Neuronal stem cell (in vitro differentiated cells): ENCODE data around the gene CLEC16A.

Experiments
- DNase-seq: peaks from one replicate; pipeline ENCODE4 v3.0.0-alpha.2; 2013; ENCODE audit warnings: low spot score
- H2AFZ ChIP-seq: one replicate; pipeline ENCODE4 v1.6.1; 2013; ENCODE audit warnings: mild to moderate bottlenecking, low read length, inconsistent platforms
- H2AK5ac ChIP-seq: 2 replicates; pipeline ENCODE4 v1.6.1; 2013; ENCODE audit warnings: low read depth, mild to moderate bottlenecking, inconsistent platforms, low read length, moderate library complexity, mixed read lengths
- H2BK120ac ChIP-seq: 2 replicates; pipeline ENCODE4 v1.6.1; 2013; ENCODE audit warnings: low read depth, mild to moderate bottlenecking, inconsistent platforms, low read length, moderate library complexity, mixed read lengths
- H2BK12ac ChIP-seq: one replicate; pipeline ENCODE4 v1.6.1; 2013; ENCODE audit warnings: low read length, inconsistent platforms
- H2BK15ac ChIP-seq: 2 replicates; pipeline ENCODE4 v1.6.1; 2013; ENCODE audit warnings: mild to moderate bottlenecking, low read length, inconsistent platforms, mixed read lengths
- H2BK5ac ChIP-seq: one replicate; pipeline ENCODE4 v1.6.1; 2013; ENCODE audit warnings: inconsistent platforms, mild to moderate bottlenecking, low read length, moderate library complexity
- H3K14ac ChIP-seq: one replicate; pipeline ENCODE4 v1.6.1; 2013; ENCODE audit warnings: low read length, inconsistent platforms
- H3K18ac ChIP-seq: 2 replicates; pipeline ENCODE4 v1.6.1; 2013; ENCODE audit warnings: low read length, inconsistent platforms
- H3K23ac ChIP-seq: 2 replicates; pipeline ENCODE4 v1.6.1; 2013; ENCODE audit warnings: low read depth, mild to moderate bottlenecking, mixed read lengths, low read length, inconsistent platforms; ENCODE audit not compliant: poor library complexity
- H3K27ac ChIP-seq: replicated peaks from 3 replicates; pipeline ENCODE4 v1.5.1; 2013; ENCODE audit warnings: low read length, inconsistent platforms
- H3K27me3 ChIP-seq, 3 experiments: 2 replicates each; pipeline ENCODE4 v1.6.1; 2013; ENCODE audit warnings: low read length in 3 of 3, mild to moderate bottlenecking in 2 of 3, inconsistent platforms in 1 of 3, low read depth in 1 of 3, mixed read lengths in 1 of 3, moderate library complexity in 1 of 3; ENCODE audit not compliant: control insufficient read depth in 3 of 3, insufficient read depth in 3 of 3
- H3K36me3 ChIP-seq, 2 donors: replicated peaks in 1 of 2; 2 replicates each; pipeline ENCODE4 v1.6.1; 2013; ENCODE audit warnings: low read length in 2 of 2; ENCODE audit not compliant: control insufficient read depth in 2 of 2, insufficient read depth in 2 of 2
- H3K4ac ChIP-seq: 2 replicates; pipeline ENCODE4 v1.6.1; 2013; ENCODE audit warnings: inconsistent platforms, mild to moderate bottlenecking, low read length, moderate library complexity
- H3K4me1 ChIP-seq, 2 donors: 1 replicate in 1 of 2; 2 replicates in 1 of 2; pipeline ENCODE4 v1.6.1; 2013; ENCODE audit warnings: low read length in 2 of 2, low read depth in 1 of 2; ENCODE audit not compliant: control insufficient read depth in 2 of 2, insufficient read depth in 1 of 2
- H3K4me2 ChIP-seq: one replicate; pipeline ENCODE4 v1.6.1; 2013; ENCODE audit warnings: mild to moderate bottlenecking, low read length, inconsistent platforms; ENCODE audit not compliant: insufficient read depth, poor library complexity, severe bottlenecking
- H3K4me3 ChIP-seq, 2 donors: 2 replicates each; pipeline ENCODE4 v1.5.1; 2013; ENCODE audit warnings: low read length in 2 of 2, mild to moderate bottlenecking in 2 of 2, inconsistent platforms in 1 of 2, moderate library complexity in 1 of 2
- H3K79me1 ChIP-seq: one replicate; pipeline ENCODE4 v1.6.1; 2013; ENCODE audit warnings: low read depth, mild to moderate bottlenecking, inconsistent platforms, low read length, moderate library complexity
- H3K9ac ChIP-seq: one replicate; pipeline ENCODE4 v1.6.1; 2013; ENCODE audit warnings: mild to moderate bottlenecking, low read depth, low read length, inconsistent platforms; ENCODE audit not compliant: poor library complexity
- H3K9me3 ChIP-seq, 2 donors: replicated peaks in 1 of 2; 2 replicates each; pipeline versions ENCODE3 to v1.6.1; 2013; ENCODE audit warnings: low read length in 2 of 2, mild to moderate bottlenecking in 2 of 2, inconsistent platforms in 1 of 2, low read depth in 1 of 2, mixed read lengths in 1 of 2, moderate library complexity in 1 of 2; ENCODE audit not compliant: control insufficient read depth in 2 of 2, insufficient read depth in 1 of 2
- H4K8ac ChIP-seq: one replicate; pipeline ENCODE4 v1.6.1; 2013; ENCODE audit warnings: low read depth, mild to moderate bottlenecking, inconsistent platforms, low read length, moderate library complexity
- H4K91ac ChIP-seq: one replicate; pipeline ENCODE4 v1.6.1; 2013; ENCODE audit warnings: low read length, low read depth, mild to moderate bottlenecking, inconsistent platforms; ENCODE audit not compliant: poor library complexity
- WGBS, 2 donors: extraction: QIAGEN DNeasy Blood & Tissue Kit; methylation state at CpG; one replicate each; pipeline ENCODE4 v1.1.7; 2013; ENCODE audit warnings: missing lambda C conversion rate in 2 of 2, mixed read lengths in 1 of 2; ENCODE audit not compliant: insufficient read length in 2 of 2, insufficient replicate concordance in 1 of 2; ENCODE audit errors: extremely low coverage in 2 of 2; 5-methylcytosine and 5-hydroxymethylcytosine counted together

CLEC16A gene

DNA sequence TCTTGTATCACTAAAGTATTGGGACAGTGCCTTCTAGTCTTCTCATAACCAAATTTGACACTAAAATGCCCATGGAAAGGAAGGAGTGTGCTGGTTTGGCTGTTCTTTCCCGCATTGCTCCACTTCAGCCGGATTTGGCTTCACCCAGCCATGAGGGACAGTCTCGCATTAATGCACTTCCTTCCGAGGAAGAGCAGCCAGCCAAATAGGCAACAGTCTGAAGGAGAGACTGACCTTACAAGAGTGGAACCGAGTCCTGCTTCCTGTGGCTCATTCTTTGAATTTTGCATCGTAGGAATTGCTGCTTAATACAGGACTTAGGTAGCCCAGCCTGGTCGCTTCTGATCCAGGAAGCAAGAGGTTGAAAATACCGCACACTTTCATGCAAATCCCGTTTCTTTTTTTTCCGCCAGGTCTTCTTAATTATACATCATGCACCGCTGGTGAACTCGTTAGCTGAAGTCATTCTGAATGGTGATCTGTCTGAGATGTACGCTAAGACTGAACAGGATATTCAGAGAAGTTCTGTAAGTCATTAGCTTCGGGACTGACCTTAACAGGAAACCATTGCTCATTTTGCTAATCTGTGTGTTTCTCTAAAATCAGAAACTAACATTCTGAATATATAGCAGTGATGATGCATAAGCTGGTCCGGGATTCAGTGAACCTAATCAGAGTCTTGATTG is 38.2 kb downstream of the CLEC16A start:
- no peak overlapping the region for H2BK12ac ChIP-seq
- H3K36me3 ChIP-seq: peaks cover 1 to 45% of the 10 kb centered on the region in 2 donors
- H3K23ac ChIP-seq: no peak overlapping the region
- H3K9me3 ChIP-seq: no peaks in the 10 kb centered on the region
- no peak for DNase-seq
- no CpG with 5 or more reads among the region's 15 CpGs for WGBS, 2 donors
- H3K4me2 ChIP-seq: no peak overlapping the region
- H2AK5ac ChIP-seq: no peak overlapping the region
- H2BK5ac ChIP-seq: no peak overlapping the region
- H3K4ac ChIP-seq: no peak overlapping the region
- no peak overlapping the region for H3K4me3 ChIP-seq
- no peak overlapping the region for H4K8ac ChIP-seq
- no peak overlapping the region for H3K9ac ChIP-seq
- H3K27me3 ChIP-seq: no peaks in the 10 kb centered on the region
- no peak overlapping the region for H3K27ac ChIP-seq
- H4K91ac ChIP-seq: no peak overlapping the region
- H2BK15ac ChIP-seq: peak overlapping the region; percentile 20
- H2BK120ac ChIP-seq: no peak overlapping the region
- peaks cover 19 to 33% of the 10 kb centered on the region in 2 donors for H3K4me1 ChIP-seq
- H3K18ac ChIP-seq: no peak overlapping the region
- no peaks in the 10 kb centered on the region for H3K79me1 ChIP-seq
- H2AFZ ChIP-seq: no peak overlapping the region
- no peak overlapping the region for H3K14ac ChIP-seq

DNA sequence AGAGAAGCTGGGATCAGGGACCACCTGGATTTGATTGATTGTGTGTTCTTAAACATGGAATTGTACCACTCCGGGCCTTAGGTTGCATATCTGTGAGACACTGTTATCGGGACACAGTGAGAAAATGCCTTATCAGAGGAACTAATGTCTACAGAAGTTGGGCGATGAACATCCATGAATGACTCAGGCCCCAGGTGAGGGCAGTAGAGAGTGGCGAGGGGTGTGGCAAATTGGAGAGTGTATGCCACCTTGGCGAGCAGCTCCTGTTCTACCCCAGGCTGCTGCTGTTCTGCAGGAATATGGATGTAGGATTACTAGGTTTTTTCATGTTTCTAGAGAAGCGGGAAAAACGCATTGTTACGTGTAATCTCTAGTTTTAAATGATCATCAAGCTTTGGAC is 38.8 kb downstream of the CLEC16A start:
- Histone ChIP-seq H2BK12ac (no peak overlapping the region), H3K14ac (no peak overlapping the region), H3K27me3 (no peaks in the 10 kb centered on the region), H3K36me3 (peaks cover 0 to 41% of the 10 kb centered on the region in 2 donors), H3K27ac (no peak overlapping the region), H3K9ac (no peak overlapping the region), H3K23ac (no peak overlapping the region), H4K8ac (no peak overlapping the region), H4K91ac (no peak overlapping the region), H2BK5ac (no peak overlapping the region), H3K4me1 (peaks cover 19 to 30% of the 10 kb centered on the region in 2 donors), H3K4me2 (no peak overlapping the region), H3K79me1 (no peaks in the 10 kb centered on the region), H3K18ac (no peak overlapping the region), H2BK120ac (no peak overlapping the region), H3K4ac (no peak overlapping the region), H2AFZ (no peak overlapping the region), H3K4me3 (no peak overlapping the region), H3K9me3 (no peaks in the 10 kb centered on the region), H2BK15ac (no peak overlapping the region), H2AK5ac (no peak overlapping the region)
- no CpG with 5 or more reads among the region's 8 CpGs for whole genome bisulfite sequencing, 2 donors
- DNase-seq: no peak

DNA sequence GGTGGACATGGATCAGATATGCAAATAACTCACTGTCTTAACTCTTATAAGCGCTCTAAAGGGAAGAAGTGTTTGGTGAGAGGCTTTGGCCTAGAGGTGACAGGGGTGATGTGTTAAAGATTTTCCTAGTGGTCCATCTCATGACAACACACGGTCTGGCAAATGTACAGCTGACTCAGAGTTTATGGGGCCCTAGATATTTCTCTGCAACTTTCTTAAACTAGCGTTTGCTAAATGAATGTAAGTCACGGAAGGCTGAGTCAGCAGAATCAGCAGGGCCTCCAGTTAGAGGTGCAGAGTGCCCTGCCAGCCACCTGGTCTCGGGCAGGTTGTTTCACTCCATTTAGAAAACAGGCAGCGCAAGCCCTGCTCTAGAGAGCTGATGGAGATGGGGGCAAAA is 40.1 kb downstream of the CLEC16A start:
- no peaks in the 10 kb centered on the region for H3K9me3 ChIP-seq
- no peak overlapping the region for H4K91ac ChIP-seq
- H3K23ac ChIP-seq: no peak overlapping the region
- no peaks in the 10 kb centered on the region for H3K27me3 ChIP-seq
- H3K9ac ChIP-seq: no peak overlapping the region
- WGBS, 2 donors: no CpG with 5 or more reads among the region's 6 CpGs
- H2AFZ ChIP-seq: no peak overlapping the region
- no peak overlapping the region for H2BK15ac ChIP-seq
- H3K27ac ChIP-seq: peak overlapping the region; percentile 12
- H3K36me3 ChIP-seq: peaks cover 0 to 47% of the 10 kb centered on the region in 2 donors
- H3K79me1 ChIP-seq: no peaks in the 10 kb centered on the region
- H3K4me3 ChIP-seq: no peak overlapping the region
- H4K8ac ChIP-seq: no peak overlapping the region
- H2AK5ac ChIP-seq: no peak overlapping the region
- DNase-seq: no peak
- no peak overlapping the region for H3K4ac ChIP-seq
- no peak overlapping the region for H2BK12ac ChIP-seq
- H3K4me1 ChIP-seq: peaks cover 13 to 25% of the 10 kb centered on the region in 2 donors
- no peak overlapping the region for H2BK5ac ChIP-seq
- H3K4me2 ChIP-seq: no peak overlapping the region
- H2BK120ac ChIP-seq: no peak overlapping the region
- H3K14ac ChIP-seq: no peak overlapping the region
- H3K18ac ChIP-seq: no peak overlapping the region

- Histone ChIP-seq H4K91ac (no peak overlapping the region), H4K8ac (no peak overlapping the region), H3K4ac (no peak overlapping the region), H3K18ac (no peak overlapping the region), H2AFZ (no peak overlapping the region), H3K79me1 (no peaks in the 10 kb centered on the region), H3K9ac (no peak overlapping the region), H3K4me1 (peaks cover 4 to 20% of the 10 kb centered on the region in 2 donors), H3K4me2 (no peak overlapping the region), H3K9me3 (no peaks in the 10 kb centered on the region), H2BK15ac (no peak overlapping the region), H3K27me3 (no peaks in the 10 kb centered on the region), H3K14ac (no peak overlapping the region), H3K27ac (no peak overlapping the region), H2AK5ac (no peak overlapping the region), H2BK12ac (no peak overlapping the region), H3K4me3 (no peak overlapping the region), H2BK5ac (no peak overlapping the region), H2BK120ac (no peak overlapping the region), H3K36me3 (peaks cover 0 to 36% of the 10 kb centered on the region in 2 donors), H3K23ac (no peak overlapping the region)
- no CpG with 5 or more reads among the region's 11 CpGs for WGBS, 2 donors
- no peak for DNase-seq
Measured at GRCh38 chr16:10987361-10988163, 43.2 kb downstream of the CLEC16A start.
